ENCODE data around the gene STX1B. TPM values are rescaled to one million over a fixed set of nuclear protein-coding genes. Genes with fewer than 3 reads are reported as not detected.

STX1B gene
- total and polyA plus RNA-seq, 2 of the 8 experiments (the other 6 are each of a cell fraction or from before 2014, with no cell fraction given), result 8.9 to 20.2 TPM

DNA sequence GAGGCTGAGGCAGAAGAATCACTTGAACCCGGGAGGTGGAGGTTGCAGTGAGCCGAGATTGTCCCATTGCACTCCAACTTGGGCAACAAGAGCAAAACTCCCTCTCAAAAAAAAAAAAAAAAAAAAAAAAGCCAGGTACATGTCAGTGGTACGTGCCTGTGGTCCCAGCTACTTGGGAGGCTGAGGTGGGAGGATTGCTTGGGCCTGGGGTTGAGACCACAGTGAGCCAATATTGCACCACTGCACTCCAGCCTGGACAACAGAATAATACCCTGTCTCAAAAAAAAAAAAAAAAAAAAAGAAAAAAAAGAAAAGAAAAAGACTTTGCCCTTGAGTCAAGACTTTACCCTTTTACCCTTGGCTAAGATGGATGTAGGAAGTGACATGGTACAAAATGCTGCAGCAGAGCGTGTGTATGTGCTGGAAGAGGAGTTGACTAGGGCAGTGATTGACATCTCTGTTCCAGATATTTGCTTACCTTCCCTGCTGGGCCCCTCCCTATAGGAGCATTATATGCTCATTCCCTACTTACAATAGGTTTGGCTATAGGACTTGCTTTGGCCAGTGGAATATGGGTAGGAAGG, 33.6 kb upstream of the STX1B start:
- no peak for FAIRE-seq
- 89% methylated on average over 3 of the region's 4 CpGs; no CpG with 5 or more reads in 1 of the 2 experiments for WGBS, 2 experiments (ENCODE audit: extremely low coverage in 1 of 2, insufficient coverage in 1 of 2, insufficient read length in 1 of 2, insufficient replicate concordance in 2 of 2, low coverage in 1 of 2, low lambda C conversion rate in 2 of 2, missing lambda C conversion rate in 1 of 2)

More for the DNA sequence above, 33.6 kb upstream of the STX1B start:
- POLR2A ChIA-PET (ENCODE audit: partially characterized antibody), result interaction anchor here (0.5 to 3.2 kb wide), 5 partner anchors 8 to 249 kb away, joined by 3 to 15 read pairs (median 3); partner anchors contain the start of gene VKORC1
- Histone ChIP-seq H4K91ac (replicated peaks; ENCODE audit: insufficient read length, low read length) (no peak overlapping the region), H3K27me3 (replicated peaks in 1 of 4; ENCODE audit: control insufficient read depth in 3 of 4, extremely low read depth in 1 of 4, insufficient read depth in 3 of 4, low read length in 3 of 4) (no peaks in the 10 kb centered on the region), H2AK5ac (ENCODE audit: low read depth, low read length) (no peak overlapping the region), H3K23me2 (ENCODE audit: low read depth, low read length) (peaks cover 2% of the 10 kb centered on the region; the same call in 1 of the 2 replicates), H3K27ac (ENCODE audit: low read depth, low read length) (no peak overlapping the region), H3K9me3 (ENCODE audit: insufficient read depth in 2 of 2, low read depth in 1 of 2, low read length in 1 of 2) (no peaks in the 10 kb centered on the region), H3K79me1 (ENCODE audit: low read depth, low read length) (no peaks in the 10 kb centered on the region; the same call in 1 of the 2 replicates), H3K18ac (ENCODE audit: extremely low read depth, low read length) (no peak overlapping the region), H4K20me1 (replicated peaks in 1 of 2; ENCODE audit: control insufficient read depth in 1 of 2, insufficient read depth in 2 of 2, low read length in 2 of 2) (no peaks in the 10 kb centered on the region), H3K4me2 (ENCODE audit: insufficient read depth in 1 of 2, low read depth in 2 of 2, low read length in 2 of 2) (no peak overlapping the region; a peak in 1 of 4 replicates), H2BK15ac (ENCODE audit: low read length) (no peak overlapping the region), H3K23ac (ENCODE audit: insufficient read length) (no peak overlapping the region), H2BK5ac (ENCODE audit: low read depth, low read length) (no peak overlapping the region), H3K4ac (replicated peaks; ENCODE audit: insufficient read length, low read depth, low read length) (no peak overlapping the region), H2AFZ (ENCODE audit: low read length) (no peak overlapping the region), H3K9ac (replicated peaks in 1 of 4; ENCODE audit: extremely low read depth in 1 of 4, low read depth in 3 of 4, low read length in 3 of 4) (no peak overlapping the region), H2BK20ac (ENCODE audit: low read length) (no peak overlapping the region), H3K4me3 (ENCODE audit: extremely low read depth in 1 of 4, insufficient read depth in 2 of 4, low read depth in 3 of 4, low read length in 4 of 4) (no peak overlapping the region), H2BK120ac (replicated peaks; ENCODE audit: low read depth, low read length) (no peak overlapping the region), H3K14ac (ENCODE audit: insufficient read length) (no peak overlapping the region), H3K79me2 (ENCODE audit: control insufficient read depth in 1 of 2, insufficient read depth in 2 of 2, low read length in 2 of 2) (no peaks in the 10 kb centered on the region), H2BK12ac (ENCODE audit: low read depth, low read length) (no peak overlapping the region), H3K36me3 (ENCODE audit: control insufficient read depth in 2 of 4, insufficient read depth in 4 of 4, low read length in 3 of 4) (peaks cover 0 to 7% (median 0%) of the 10 kb centered on the region in 4 experiments; a peak in 1 of 8 replicates), H4K8ac (ENCODE audit: extremely low read depth, insufficient read depth, low read length) (no peak overlapping the region), H3K56ac (replicated peaks; ENCODE audit: insufficient read length, low read depth, low read length) (no peak overlapping the region), H3K4me1 (replicated peaks in 1 of 4; ENCODE audit: control insufficient read depth in 3 of 4, insufficient read depth in 4 of 4, low read length in 3 of 4) (peaks cover 0 to 3% (median 0%) of the 10 kb centered on the region in 4 experiments; a peak in 3 of 7 replicates), H4K5ac (ENCODE audit: insufficient read length, low read depth, low read length) (no peak overlapping the region)
- TF ChIP-seq, protein P1, sequence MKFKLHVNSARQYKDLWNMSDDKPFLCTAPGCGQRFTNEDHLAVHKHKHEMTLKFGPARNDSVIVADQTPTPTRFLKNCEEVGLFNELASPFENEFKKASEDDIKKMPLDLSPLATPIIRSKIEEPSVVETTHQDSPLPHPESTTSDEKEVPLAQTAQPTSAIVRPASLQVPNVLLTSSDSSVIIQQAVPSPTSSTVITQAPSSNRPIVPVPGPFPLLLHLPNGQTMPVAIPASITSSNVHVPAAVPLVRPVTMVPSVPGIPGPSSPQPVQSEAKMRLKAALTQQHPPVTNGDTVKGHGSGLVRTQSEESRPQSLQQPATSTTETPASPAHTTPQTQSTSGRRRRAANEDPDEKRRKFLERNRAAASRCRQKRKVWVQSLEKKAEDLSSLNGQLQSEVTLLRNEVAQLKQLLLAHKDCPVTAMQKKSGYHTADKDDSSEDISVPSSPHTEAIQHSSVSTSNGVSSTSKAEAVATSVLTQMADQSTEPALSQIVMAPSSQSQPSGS (IDR thresholded peaks at IDR 0.05; ENCODE audit: low read length), result no peak
- TF ChIP-seq, protein P2, sequence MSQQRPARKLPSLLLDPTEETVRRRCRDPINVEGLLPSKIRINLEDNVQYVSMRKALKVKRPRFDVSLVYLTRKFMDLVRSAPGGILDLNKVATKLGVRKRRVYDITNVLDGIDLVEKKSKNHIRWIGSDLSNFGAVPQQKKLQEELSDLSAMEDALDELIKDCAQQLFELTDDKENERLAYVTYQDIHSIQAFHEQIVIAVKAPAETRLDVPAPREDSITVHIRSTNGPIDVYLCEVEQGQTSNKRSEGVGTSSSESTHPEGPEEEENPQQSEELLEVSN (IDR thresholded peaks at IDR 0.05), result no peak
- TF ChIP-seq NANOG (IDR thresholded peaks at IDR 0.05; ENCODE audit: insufficient read depth, low read depth, low read length, poor library complexity, severe bottlenecking) (no peak), KDM5A (IDR thresholded peaks at IDR 0.05; ENCODE audit: low read length) (no peak)
- CTCF ChIA-PET (ENCODE audit: partially characterized antibody), result interaction anchor here (1.0 to 1.8 kb wide), 4 partner anchors 12 to 830 kb away, joined by 3 to 7 read pairs (median 3); partner anchors contain the start of gene ZNF267
- DNase-seq (ENCODE audit: low read depth in 1 of 2, low spot score in 2 of 2), result no peak
